Measurements from ENCODE around the gene ACHE. TPM values are rescaled to one million over a fixed set of nuclear protein-coding genes. Genes with fewer than 3 reads are reported as not detected.

ACHE gene
- polyA plus RNA-seq, 3 donors: 3.4 to 6.7 (median 4.6) TPM

DNA sequence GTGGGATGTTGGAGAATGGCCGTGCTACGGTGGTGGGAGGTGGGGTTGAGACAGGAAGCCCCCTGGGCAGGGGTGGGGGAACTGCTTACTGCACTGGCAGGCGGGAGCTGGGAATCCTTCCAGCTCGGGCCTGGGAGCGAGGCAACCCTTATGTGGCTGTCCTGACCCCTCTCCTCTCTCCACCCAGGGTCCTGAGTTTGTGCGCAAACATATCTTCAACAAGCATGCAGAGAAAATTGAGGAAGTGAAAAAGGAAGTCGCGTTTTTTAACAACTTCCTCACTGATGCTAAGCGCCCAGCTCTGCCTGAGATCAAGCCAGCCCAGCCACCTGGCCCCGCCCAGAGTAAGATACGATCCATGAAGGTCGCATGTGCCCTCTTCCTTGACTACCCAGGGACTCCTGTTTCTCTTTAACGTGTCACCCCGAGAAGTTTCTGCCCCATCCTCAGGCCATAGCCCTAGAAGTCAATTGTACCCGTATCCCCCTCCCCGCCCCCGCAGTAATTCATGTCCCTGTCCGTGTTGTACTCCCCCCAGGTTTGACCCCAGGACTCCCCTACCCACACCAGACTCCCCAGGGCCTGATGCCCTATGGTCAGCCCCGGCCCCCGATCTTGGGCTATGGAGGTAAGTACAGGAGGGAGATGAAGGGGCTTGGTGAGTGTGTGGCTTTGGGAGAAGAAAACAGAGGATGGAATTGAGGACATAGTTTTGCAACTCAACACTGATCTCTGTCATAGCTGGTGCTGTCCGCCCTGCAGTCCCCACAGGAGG lies 8.0 kb downstream of the ACHE start:
- no peak for DNase-seq (ENCODE audit: extremely low read depth in 1 of 11, low read depth in 9 of 11, low spot score in 4 of 11)

DNA sequence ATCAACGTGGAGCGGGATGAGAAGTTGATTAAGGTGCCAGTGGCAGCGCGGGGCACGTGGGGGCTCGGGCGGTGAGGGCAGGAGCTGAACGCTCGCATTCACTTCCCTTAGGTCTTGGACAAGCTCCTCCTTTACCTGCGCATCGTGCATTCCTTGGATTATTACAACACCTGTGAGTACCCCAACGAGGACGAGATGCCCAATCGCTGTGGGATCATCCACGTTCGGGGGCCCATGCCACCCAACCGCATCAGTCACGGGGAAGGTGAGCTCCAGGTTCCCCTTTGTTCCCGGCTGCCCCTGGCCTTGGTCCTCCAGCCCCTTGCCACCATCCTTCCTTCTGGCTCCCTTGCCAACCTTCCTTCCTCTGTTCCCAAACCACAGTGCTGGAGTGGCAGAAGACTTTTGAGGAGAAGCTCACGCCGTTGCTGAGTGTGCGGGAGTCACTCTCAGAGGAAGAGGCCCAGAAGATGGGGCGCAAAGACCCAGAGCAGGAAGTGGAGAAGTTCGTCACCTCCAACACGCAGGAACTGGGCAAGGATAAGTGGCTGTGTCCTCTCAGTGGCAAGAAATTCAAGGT lies 8.7 kb downstream of the ACHE start:
- no peak for DNase-seq (ENCODE audit: extremely low read depth in 1 of 11, low read depth in 9 of 11, low spot score in 4 of 11)

DNA sequence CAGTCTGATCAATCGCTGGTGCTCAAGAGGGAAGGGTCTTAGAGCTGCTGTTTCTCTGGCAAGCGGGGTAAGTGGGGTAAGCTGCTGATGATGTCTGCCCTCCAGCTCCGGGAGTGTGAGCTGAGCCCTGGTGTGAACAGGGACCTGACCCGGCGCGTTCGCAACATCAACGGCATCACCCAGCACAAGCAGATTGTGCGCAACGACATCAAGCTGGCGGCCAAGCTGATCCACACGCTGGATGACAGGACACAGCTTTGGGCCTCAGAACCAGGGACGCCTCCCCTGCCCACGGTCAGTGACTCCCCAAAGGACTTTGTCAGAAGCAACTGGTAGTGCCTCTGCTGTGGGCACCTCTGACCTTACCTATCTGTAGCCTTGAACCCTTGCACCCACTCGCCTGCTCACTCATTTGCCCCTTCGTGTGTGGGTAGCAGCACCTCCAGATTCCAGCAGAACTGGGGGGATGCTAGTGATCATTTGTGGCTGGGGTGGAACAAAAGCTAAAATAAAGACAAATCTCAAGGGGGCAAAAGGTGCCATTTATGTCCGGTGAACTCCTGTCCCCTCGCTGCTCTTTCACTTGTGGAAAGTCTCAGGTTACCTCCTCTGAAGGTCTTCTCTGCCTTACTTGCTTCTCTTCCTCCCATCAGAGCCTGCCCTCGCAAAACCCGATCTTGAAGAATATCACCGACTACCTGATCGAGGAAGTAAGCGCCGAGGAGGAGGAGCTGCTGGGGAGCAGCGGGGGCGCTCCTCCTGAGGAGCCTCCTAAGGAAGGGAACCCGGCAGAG lies 9.3 kb downstream of the ACHE start:
- DNase-seq (ENCODE audit: extremely low read depth in 1 of 11, low read depth in 9 of 11, low spot score in 4 of 11): no peak

DNA sequence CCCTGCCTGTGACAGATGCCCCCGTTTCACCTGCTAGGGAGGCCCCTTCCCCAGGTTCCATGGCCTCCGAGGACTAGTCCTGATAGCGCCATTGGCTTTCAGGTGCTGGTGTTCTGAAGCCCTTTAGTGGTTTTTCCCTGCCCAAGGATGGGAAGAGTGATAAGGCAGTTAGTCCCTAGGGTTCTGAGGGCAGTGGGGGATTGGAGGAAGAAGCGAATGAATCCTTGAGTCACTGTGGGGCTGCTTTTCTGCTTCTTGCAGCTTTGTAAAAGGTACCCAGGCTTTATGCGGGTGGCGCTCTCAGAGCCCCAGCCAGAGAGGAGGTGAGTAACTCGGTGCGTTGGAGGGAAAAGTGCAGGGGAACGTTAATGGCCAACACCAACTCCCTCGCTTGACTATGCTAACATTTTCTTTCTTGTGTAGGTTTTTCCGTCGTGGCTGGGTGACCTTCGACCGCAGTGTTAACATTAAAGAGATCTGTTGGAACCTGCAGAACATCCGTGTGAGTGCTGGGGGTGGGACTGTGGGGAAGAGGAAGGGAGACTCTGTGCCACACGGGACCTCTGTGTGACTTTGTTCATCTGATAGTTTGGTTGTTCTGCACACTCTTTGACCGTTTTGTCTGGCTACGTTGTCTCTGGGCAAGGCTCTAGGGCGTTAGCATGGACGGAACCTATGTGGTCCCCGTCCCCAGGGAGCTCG lies 10.1 kb downstream of the ACHE start:
- no peak for DNase-seq (ENCODE audit: extremely low read depth in 1 of 11, low read depth in 9 of 11, low spot score in 4 of 11)

DNA sequence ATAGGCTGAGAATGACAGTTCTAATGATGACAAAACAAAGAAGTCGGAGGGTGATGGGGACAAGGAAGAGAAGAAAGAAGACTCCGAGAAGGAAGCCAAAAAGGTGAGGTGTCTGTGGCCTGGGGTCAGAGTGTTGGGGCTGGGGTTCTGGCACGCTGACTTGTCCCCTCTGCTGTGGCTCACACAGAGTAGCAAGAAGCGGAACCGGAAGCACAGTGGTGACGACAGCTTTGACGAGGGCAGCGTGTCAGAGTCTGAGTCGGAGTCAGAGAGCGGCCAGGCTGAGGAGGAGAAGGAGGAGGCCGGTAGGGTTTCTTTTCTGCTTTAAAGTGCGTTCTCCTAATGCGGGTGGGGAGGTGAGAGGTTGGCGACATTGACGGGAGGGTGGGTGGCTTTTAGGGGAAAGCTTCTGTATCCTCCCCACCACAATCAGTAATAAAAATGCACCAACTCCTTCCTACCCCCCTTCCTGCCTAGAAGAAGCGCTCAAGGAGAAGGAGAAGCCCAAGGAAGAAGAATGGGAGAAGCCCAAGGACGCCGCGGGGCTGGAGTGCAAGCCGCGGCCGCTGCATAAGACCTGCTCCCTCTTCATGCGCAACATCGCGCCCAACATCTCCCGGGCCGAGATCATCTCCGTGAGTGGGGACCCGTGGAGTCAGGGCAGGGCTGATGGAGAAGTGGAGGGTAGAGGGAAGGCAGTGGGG lies 10.8 kb downstream of the ACHE start:
- no peak for DNase-seq (ENCODE audit: extremely low read depth in 1 of 11, low read depth in 9 of 11, low spot score in 4 of 11)

DNA sequence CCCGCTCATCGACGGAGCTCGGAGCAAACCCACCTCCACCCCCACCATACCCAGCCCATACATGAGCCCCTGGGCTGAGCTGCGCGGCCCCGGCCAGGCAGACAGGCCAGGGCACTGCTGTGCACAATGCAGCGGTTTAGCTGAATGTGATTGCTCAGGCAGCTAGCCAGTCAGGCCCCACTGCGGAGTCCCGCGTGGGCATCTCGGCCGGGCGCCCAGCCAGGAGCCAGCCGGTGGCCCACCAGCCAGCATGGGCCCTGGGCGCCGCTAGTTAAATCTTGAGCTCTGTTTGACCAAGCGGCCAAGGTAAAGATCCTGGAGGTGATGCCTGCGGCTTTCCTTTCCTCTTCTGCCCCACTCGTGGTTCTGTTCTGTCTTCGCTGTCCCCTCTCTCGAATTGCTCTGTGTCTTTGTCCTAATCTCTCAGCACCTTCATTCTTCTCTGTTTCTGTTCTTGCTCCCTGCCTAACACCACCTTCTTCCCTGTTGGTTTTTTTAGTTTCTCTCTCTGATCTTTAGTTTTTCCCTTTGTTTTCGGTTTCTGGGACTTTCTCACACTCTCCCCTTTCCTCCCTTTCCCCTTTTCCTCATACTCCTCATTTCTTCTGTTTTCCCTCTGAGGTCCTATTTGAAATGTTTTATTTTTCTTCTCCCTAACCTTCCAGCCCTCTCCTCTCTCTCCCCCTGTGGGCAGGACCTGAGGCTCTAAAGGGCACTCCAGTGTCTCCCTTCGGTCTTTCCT lies 12.7 kb downstream of the ACHE start:
- no peak for DNase-seq (ENCODE audit: extremely low read depth in 1 of 11, low read depth in 9 of 11, low spot score in 4 of 11)

DNA sequence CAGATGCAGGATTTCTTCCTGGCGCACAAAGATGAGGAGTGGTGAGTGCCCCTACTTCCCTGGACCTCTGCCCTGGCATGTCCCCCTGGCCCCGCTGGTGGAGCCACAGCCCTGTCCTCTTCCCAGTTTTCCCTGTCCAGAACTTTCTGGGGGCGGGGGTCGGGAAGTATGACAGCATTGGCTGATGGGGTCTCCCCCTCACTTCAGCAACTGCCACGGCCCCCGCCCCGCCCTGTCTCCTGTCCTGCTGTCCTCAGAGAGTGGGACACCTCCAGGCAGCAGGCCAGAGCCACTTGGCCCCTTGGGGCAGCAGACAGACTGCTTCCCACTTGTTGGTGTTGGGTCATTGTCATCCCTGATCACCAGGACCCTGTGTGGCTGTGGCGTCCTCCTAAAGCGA lies 13.5 kb downstream of the ACHE start:
- no peak for DNase-seq (ENCODE audit: extremely low read depth in 1 of 11, low read depth in 9 of 11, low spot score in 4 of 11)

DNA sequence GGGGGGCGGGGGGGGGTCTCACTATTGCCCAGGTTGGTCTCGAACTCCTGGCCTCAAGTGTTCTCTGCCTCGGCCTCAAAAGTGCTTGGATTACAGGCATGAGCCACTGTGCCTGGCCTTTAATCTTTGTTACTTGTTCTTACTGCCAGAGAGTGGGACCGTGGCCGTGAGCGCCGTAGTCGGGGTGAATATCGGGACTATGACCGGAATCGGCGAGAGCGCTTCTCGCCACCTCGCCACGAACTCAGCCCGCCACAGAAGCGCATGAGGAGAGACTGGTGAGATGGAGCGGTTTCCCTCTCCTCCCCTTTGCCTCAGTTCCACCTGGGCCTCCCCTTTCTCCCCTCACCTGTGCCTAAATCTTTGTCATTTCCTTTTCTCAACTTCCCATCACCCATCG lies 14.6 kb downstream of the ACHE start:
- no peak for DNase-seq (ENCODE audit: extremely low read depth in 1 of 11, low read depth in 9 of 11, low spot score in 4 of 11)

DNA sequence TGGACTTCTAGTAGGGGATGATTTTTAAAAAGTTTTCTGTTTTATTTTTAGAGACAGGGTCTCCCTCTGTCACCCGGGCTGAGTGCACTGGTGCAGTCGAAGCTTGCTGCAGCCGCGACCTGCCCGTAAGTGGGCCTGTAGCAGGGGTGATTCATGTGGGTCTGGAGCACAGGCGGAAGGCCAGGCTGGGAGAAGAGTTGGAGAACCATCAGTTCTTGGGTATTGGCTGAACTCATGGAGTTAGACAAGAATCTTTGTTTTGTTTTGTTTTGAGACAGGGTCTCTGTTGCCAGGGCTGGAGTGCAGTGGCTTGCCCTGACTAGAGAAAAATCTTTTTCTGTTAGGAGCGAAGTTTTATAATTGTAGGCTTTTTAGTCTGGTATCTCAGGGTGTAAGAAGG lies 15.0 kb downstream of the ACHE start:
- no peak for DNase-seq (ENCODE audit: extremely low read depth in 1 of 11, low read depth in 9 of 11, low spot score in 4 of 11)

DNA sequence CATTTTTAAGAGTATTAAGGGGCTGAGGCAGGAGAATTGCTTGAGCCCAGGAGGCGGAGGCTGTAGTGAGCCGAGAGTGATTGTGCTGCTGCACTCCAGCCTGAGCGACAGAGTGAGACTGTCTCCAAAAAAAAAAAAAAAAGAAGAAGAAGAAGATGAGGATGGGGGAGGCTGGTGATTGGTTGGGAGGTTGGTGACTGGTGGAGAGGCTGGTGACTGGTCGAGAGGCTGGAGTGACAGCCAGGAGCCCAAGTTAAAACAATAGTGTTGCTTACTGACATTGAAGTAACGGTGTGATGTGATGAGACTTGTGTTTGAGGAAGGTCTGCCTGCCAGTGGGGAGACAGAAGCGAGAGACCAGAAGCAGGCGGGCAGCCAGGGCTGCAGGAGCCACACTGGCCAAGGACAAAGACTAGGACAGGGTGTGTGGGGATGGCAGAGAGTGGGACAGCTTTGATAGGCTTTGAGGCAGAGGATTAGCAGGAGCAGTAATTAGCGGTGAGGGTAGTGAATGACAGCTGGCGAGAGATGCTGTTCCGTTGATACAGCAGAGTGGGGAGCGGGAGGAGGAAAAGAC lies 15.9 kb downstream of the ACHE start:
- no peak for DNase-seq (ENCODE audit: extremely low read depth in 1 of 11, low read depth in 9 of 11, low spot score in 4 of 11)

DNA sequence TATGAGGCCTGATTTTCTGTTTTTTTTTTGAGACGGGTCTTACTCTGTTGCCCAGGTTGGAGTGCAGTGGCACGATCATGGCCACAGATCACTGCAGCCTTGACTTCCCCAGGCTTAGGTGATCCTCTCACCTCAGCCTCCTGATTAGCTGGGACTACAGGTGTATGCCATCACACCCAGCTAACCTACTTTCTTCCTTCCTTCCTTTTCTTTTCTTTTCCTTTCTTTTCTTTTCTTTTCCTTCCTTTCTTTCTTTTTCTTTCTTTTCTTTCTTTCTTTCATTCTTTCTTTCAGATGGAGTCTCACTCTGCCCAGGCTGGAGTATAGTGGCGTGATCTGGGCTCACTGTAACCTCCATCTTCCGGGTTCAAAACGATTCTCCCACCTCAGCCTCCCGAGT lies 17.0 kb downstream of the ACHE start:
- DNase-seq (ENCODE audit: extremely low read depth in 1 of 11, low read depth in 9 of 11, low spot score in 4 of 11): no peak

DNA sequence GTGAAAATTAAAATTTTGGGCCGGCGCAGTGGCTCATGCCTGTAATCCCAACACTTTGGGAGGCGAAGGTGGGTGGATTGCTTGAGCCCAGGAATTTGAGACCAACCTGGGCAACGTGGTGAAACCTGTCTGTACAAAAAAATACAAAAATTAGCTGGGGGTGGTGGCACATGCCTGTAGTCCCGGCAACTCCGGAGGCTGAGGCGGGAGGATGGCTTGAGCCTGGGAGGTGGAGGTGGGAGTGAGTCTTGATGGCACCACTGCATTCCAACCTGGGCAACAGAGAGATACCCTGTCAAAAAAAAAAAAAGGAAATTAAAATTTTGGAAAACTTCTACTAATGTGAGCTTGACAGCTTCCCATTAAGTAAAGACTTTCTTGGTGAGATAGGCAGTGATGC lies 17.7 kb downstream of the ACHE start:
- no peak for DNase-seq (ENCODE audit: extremely low read depth in 1 of 11, low read depth in 9 of 11, low spot score in 4 of 11)

DNA sequence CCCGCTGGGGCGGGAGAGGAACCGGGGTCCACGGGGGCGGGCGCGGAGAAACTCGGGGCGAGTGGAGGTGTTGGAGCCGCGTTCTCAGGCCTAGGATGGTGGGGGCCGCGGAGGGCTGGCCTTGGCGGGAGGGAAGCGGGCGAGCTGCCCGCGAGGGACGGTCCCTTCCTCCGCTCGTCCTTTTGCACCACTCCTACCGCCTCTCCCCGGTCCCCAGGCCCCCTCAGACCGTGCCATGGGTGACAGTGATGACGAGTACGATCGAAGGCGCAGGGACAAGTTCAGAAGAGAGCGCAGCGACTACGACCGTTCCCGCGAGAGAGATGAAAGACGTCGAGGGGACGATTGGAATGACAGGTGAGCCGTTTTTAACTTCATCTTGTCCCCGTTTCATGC lies 20.3 kb downstream of the ACHE start:
- DNase-seq (ENCODE audit: extremely low read depth in 1 of 11, low read depth in 9 of 11, low spot score in 4 of 11): no peak

DNA sequence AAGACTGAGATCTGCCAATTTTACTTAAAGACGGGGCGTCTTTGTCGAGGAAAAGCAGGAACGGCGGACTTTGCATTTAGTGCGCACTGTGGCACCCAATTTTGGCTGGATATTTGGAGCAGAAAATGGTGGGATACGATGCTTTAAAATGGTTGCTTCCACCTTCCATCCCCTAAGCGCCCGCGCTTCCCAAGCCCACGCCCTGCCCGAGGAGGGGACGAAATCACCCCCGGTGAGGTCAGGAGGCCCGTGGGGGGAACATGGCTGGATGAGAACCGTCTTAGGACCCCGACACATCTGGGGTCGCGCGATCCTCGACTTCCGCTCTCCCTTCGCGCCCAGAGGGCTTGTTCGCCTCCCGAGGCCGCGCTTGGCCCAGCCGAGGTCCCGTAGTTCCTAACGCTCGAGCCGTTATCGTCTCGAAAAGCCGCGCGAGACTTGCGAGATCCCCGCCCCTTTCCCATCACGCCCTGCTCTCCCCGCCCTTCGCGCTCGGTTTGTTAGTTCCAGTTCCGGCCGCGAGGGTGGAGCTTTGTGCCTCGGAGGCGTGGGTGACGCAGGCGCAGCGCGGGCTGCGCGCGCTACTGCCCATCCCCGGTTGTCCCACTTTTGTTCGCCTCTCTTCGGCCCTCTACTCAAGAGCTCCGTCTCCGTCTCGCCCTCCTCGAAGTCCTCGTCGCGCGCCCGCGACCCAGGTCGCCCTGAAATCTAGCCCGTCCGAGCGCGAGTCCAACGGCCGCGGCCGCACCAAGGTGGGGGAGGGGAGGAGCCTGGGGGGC lies 20.9 kb downstream of the ACHE start, which contains the start of gene SRRT:
TSS of gene SRRT (plus strand) at position 527 of the 779 bp plus-strand sequence. CDS start 488 bp downstream, outside the sequence.
- peak; percentile 97 to 99 (median 98) for DNase-seq (ENCODE audit: extremely low read depth in 1 of 11, low read depth in 9 of 11, low spot score in 4 of 11)

DNA sequence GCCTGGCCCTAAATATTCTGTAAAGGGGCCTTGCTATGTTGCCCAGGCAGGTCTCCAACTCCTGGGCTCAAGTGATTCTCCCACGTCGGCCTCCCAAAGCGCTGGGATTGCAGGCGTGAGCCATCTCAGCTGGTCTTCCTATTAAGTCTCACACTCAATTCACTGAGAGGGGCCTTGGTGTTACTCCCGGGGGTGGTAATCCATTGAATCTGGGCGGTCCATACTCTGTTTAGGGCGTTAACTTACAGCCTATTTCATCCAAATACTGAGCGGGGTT lies 21.4 kb downstream of the ACHE start:
- DNase-seq (ENCODE audit: extremely low read depth in 1 of 11, low read depth in 9 of 11, low spot score in 4 of 11): no peak

DNA sequence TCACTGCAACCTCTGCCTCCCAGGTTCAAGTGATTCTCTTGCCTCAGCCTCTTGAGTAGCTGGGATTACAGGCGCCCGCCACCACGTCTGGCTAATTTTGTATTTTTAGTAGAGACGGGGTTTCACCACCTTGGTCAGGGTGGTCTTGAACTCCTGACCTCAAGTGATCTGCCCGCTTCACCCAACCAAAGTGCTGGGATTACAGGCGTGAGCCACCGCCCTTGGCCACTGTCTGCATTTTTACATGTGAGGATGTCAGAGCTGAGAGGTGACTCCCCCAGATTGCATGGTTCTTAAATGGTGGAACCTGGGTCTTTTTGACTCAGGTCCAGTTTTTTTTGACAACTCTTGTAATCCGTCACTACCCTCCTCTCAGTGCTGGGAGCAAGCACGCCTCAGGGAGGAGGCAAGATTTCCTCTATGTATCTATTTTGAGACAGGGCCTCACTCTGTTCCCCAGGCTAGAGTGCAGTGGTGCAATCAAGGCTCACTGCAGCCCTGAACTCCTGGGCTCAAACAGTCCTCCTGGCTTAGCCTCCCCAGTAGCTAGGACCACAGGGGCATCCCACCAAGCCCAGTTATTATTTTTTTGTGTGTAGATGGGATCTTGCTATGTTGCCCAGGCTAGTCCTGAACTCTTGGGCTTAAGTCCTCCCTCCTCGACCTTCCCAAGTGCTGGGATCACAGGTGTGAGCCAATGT lies 21.9 kb downstream of the ACHE start:
- DNase-seq (ENCODE audit: extremely low read depth in 1 of 11, low read depth in 9 of 11, low spot score in 4 of 11): no peak
